Measurements from ENCODE around the gene DOCK3. TPM values are rescaled to one million over a fixed set of nuclear protein-coding genes. Genes with fewer than 3 reads are reported as not detected.
A peak's percentile ranks its signal among the peaks of the same experiment; 100 is the strongest.

The DOCK3 gene
- total and polyA plus RNA-seq, 2 of the 4 experiments (the other 2 are of a cell fraction): under 0.01 to 0.12 TPM

DNA sequence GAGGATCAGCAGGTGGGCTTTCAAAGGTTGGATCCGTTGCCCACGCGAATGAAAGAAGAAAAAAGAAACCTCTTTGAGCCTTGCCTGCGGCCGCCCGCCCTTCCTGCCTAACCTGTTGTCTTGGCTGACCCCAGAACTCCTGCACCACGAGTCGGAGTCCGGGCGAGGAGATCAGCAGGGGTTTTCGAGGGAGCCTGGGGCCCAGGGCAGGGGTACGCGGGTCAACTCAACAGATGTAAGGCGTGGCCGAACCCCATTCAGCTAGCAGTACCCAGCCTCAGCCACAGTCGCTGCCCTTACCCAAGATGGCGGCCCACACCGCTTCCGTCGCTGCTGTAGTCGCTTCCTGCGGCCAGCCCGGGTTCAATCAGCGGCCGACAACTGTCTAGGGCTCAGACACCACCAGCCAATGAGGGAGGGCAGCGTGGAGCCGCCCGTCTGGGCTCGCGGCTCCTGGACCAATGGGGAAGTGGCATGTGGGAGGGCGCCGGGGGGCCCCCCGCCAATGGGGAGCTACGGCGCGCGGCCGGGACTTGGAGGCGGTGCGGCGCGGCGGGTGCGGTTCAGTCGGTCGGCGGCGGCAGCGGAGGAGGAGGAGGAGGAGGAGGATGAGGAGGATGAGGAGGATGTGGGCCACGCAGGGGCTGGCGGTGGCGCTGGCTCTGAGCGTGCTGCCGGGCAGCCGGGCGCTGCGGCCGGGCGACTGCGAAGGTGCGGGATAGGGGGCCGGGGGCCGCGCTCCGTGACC lies 710.2 kb downstream of the DOCK3 start, which contains the start of gene MANF:
Gene MANF, plus strand, starts transcription at position 566 of the 748 bp plus-strand sequence. Its CDS starts 52 bp downstream, at position 618.
- ATAC-seq (ENCODE audit: low read depth) (peak; percentile 96), DNase-seq (peak; percentile 97)
- H3K27ac ChIP-seq (ENCODE audit: insufficient read depth, low read length): peak within 1 kb of the TSS; percentile 92
- H3K23ac ChIP-seq (ENCODE audit: low read depth, low read length): peak within 1 kb of the TSS; percentile 88
- H3K18ac ChIP-seq (ENCODE audit: low read depth, low read length): peak within 1 kb of the TSS; percentile 34; the same call in 1 of the 2 replicates
- BruUV-seq (replicated peaks): TSS peak; percentile 82
- H3K79me1 ChIP-seq (ENCODE audit: low read depth in 1 of 2, low read length in 2 of 2): peaks cover 29 to 54% of the 10 kb centered on the region in 2 experiments
- peak within 1 kb of the TSS; percentile 97 to 99 for H4K8ac ChIP-seq (ENCODE audit: low read depth in 2 of 2, low read length in 2 of 2)
- peak within 1 kb of the TSS; percentile 96 for H2AK5ac ChIP-seq (ENCODE audit: low read depth, low read length)
- WGBS, 2 experiments (ENCODE audit: extremely low coverage in 2 of 2, insufficient read length in 1 of 2): 0% methylated on average over 21 of the region's 65 CpGs; no CpG with 5 or more reads in 1 of the 2 experiments
- peak within 1 kb of the TSS; percentile 99 for H3K14ac ChIP-seq (replicated peaks; ENCODE audit: low read depth, low read length)
- H2BK120ac ChIP-seq (ENCODE audit: low read depth, low read length): peak within 1 kb of the TSS; percentile 37; the same call in 1 of the 2 replicates
- no peaks in the 10 kb centered on the region for H3K9me3 ChIP-seq (ENCODE audit: control insufficient read depth, insufficient read depth, low read length)
- ChIA-PET POLR2A (ENCODE audit: unreplicated experiment) (interaction anchor here (0.6 kb wide), 3 partner anchors 14 to 712 kb away, joined by 3 to 7 read pairs (median 7); no protein-coding TSS in a partner anchor), CTCF (interaction anchor here (0.9 to 1.0 kb wide), 2 partner anchors 13 to 769 kb away, joined by 3 read pairs; no protein-coding TSS in a partner anchor)
- peak within 1 kb of the TSS; percentile 96 for H2AFZ ChIP-seq (replicated peaks; ENCODE audit: low read length, poor library complexity)
- no peak within 1 kb of the TSS; the same call in 2 of the 3 replicates for H2BK15ac ChIP-seq (ENCODE audit: low read depth, low read length)
- H3K4me3 ChIP-seq (ENCODE audit: insufficient read depth, low read depth, low read length): peak within 1 kb of the TSS; percentile 79
- H4K20me1 ChIP-seq (ENCODE audit: insufficient read depth, low read length): peaks cover 37% of the 10 kb centered on the region
- peak within 1 kb of the TSS; percentile 87 for H2BK5ac ChIP-seq (ENCODE audit: low read depth, low read length, poor library complexity, severe bottlenecking)
- H2BK20ac ChIP-seq (ENCODE audit: low read depth, low read length): no peak within 1 kb of the TSS
- H3K4me1 ChIP-seq (ENCODE audit: control insufficient read depth, insufficient read depth, low read length): peaks cover 6% of the 10 kb centered on the region
- peak within 1 kb of the TSS; percentile 89 for H3K56ac ChIP-seq (ENCODE audit: extremely low read depth, insufficient read depth, low read length)
- peak within 1 kb of the TSS; percentile 96 for H3K4ac ChIP-seq (ENCODE audit: low read depth, low read length)
- peaks cover 23% of the 10 kb centered on the region for H3K36me3 ChIP-seq (ENCODE audit: control insufficient read depth, insufficient read depth, low read length)
- intact Hi-C loops (cut with micrococcal nuclease): loop anchor here (1.0 to 5.0 kb wide), 6 partner anchors 41 to 1038 kb away; partner anchors contain the start of genes HEMK1, MAPKAPK3 and ZMYND10
- dilution Hi-C loops (cut with HindIII; ENCODE audit: low sequenced_read_pairs, unreplicated experiment): no loop called here
- H4K5ac ChIP-seq (ENCODE audit: low read depth, low read length): peak within 1 kb of the TSS; percentile 58
- peak within 1 kb of the TSS; percentile 97 for H4K91ac ChIP-seq (ENCODE audit: insufficient read depth, low read depth, low read length)
- peak within 1 kb of the TSS; percentile 100 for H2AK9ac ChIP-seq (replicated peaks; ENCODE audit: low read depth, low read length, poor library complexity)
- in situ Hi-C loops (cut with MboI; ENCODE audit: low sequenced_read_pairs): loop anchor here (25.0 kb wide), 2 partner anchors 552 to 1048 kb away; partner anchors contain the start of genes PARP3, RASSF1, RRP9 and TUSC2
- H3K9me1 ChIP-seq (ENCODE audit: insufficient read depth, low read length): no peaks in the 10 kb centered on the region
- H3K4me2 ChIP-seq (ENCODE audit: low read depth, low read length): peak within 1 kb of the TSS; percentile 96
- peak within 1 kb of the TSS; percentile 94 for H3K9ac ChIP-seq (ENCODE audit: low read depth, low read length)
- no peaks in the 10 kb centered on the region for H3K27me3 ChIP-seq (ENCODE audit: control insufficient read depth, insufficient read depth, low read length)
- TF ChIP-seq RCOR1 (IDR thresholded peaks at IDR 0.05; ENCODE audit: insufficient replicate concordance, low read length) (no peak), NFE2L2 (IDR thresholded peaks at IDR 0.05; ENCODE audit: low read depth, low read length) (no peak), CHD1 (IDR thresholded peaks at IDR 0.05; ENCODE audit: low read depth, low read length) (0 out of 2 replicates have a peak, but pooled peaks have one; percentile 74), RAD21 (IDR thresholded peaks at IDR 0.05; ENCODE audit: low read length) (no peak), MXI1 (IDR thresholded peaks at IDR 0.05; ENCODE audit: borderline replicate concordance, low read depth, low read length) (0 out of 2 replicates have a peak, but pooled peaks have one; percentile 45), USF2 (IDR thresholded peaks at IDR 0.05; ENCODE audit: low read depth, low read length) (peak; percentile 50), MAFK (IDR thresholded peaks at IDR 0.05; ENCODE audit: low read depth, low read length) (no peak), FOS (IDR thresholded peaks at IDR 0.05; ENCODE audit: low read depth, low read length) (peak; percentile 52; the same call in 1 of the 2 replicates), MAZ (IDR thresholded peaks at IDR 0.05; ENCODE audit: borderline replicate concordance, low read depth, low read length) (peak; percentile 65; the same call in 1 of the 2 replicates), BHLHE40 (IDR thresholded peaks at IDR 0.05; ENCODE audit: low read depth, low read length) (no peak), RFX5 (IDR thresholded peaks at IDR 0.05; ENCODE audit: low read depth, low read length) (peak; percentile 49; the same call in 1 of the 2 replicates), SMC3 (IDR thresholded peaks at IDR 0.05; ENCODE audit: low read depth, low read length) (no peak), POLR2A (IDR thresholded peaks at IDR 0.05; ENCODE audit: low read depth, low read length) (peak; percentile 97)
- TF ChIP-seq, protein P1, sequence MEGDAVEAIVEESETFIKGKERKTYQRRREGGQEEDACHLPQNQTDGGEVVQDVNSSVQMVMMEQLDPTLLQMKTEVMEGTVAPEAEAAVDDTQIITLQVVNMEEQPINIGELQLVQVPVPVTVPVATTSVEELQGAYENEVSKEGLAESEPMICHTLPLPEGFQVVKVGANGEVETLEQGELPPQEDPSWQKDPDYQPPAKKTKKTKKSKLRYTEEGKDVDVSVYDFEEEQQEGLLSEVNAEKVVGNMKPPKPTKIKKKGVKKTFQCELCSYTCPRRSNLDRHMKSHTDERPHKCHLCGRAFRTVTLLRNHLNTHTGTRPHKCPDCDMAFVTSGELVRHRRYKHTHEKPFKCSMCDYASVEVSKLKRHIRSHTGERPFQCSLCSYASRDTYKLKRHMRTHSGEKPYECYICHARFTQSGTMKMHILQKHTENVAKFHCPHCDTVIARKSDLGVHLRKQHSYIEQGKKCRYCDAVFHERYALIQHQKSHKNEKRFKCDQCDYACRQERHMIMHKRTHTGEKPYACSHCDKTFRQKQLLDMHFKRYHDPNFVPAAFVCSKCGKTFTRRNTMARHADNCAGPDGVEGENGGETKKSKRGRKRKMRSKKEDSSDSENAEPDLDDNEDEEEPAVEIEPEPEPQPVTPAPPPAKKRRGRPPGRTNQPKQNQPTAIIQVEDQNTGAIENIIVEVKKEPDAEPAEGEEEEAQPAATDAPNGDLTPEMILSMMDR (conservative IDR thresholded peaks at IDR 0.05; ENCODE audit: low read depth, low read length): no peak

All from IMR-90 (cell line).